Coronary artery (tissue), 2 donors: ENCODE measurements around the gene TEAD1.

Experiments used
- DNase-seq: peaks from one replicate; pipeline ENCODE4 v3.0.0-alpha.2; 2017; ENCODE audit warnings: low spot score
- H3K27ac ChIP-seq, 2 donors: fragments of 200-600 bp; sonication (generic); one replicate each; pipeline ENCODE4 v1.5.1; 2016 to 2019
- H3K4me3 ChIP-seq: fragments of 200-600 bp; sonication (generic); 2 replicates; pipeline ENCODE4 v1.5.1; 2016; ENCODE audit warnings: mild to moderate bottlenecking, moderate library complexity
- CTCF ChIP-seq: fragments of 200-600 bp; sonication (generic); IDR thresholded peaks from one replicate; pipeline ENCODE4 v1.5.1; 2019; ENCODE audit warnings: antibody characterized with exemption

TEAD1 gene

GRCh38 chr11:12884751-12885318 is 210.6 kb downstream of the TEAD1 start:
- DNase-seq = no peak
- H3K27ac ChIP-seq = no peak overlapping the region
- no peak for TF ChIP-seq CTCF

GRCh38 chr11:12885717-12886239 is 211.6 kb downstream of the TEAD1 start:
- TF ChIP-seq CTCF = no peak
- no peak for DNase-seq
- Histone ChIP-seq H3K27ac (no peak overlapping the region), H3K4me3 (no peak overlapping the region)

More at GRCh38 chr11:12884751-12885318, 210.6 kb downstream of the TEAD1 start:
- no peak overlapping the region for H3K4me3 ChIP-seq

- Histone ChIP-seq H3K4me3 (no peak overlapping the region), H3K27ac (no peak overlapping the region)
- no peak for TF ChIP-seq CTCF
- no peak for DNase-seq
Measured at GRCh38 chr11:12886508-12886907, 212.3 kb downstream of the TEAD1 start.

- DNase-seq = peak; percentile 87
- no peak overlapping the region for H3K4me3 ChIP-seq
- H3K27ac ChIP-seq = peak overlapping the region; percentile 79 to 91
- peak; percentile 59 for TF ChIP-seq CTCF
Measured at GRCh38 chr11:12888525-12889158, 214.4 kb downstream of the TEAD1 start.

- no peak for TF ChIP-seq CTCF
- peak; percentile 86 for DNase-seq
- Histone ChIP-seq H3K4me3 (peak overlapping the region; percentile 54), H3K27ac (peak overlapping the region; percentile 79 to 91)
Measured at GRCh38 chr11:12889243-12889642, 215.0 kb downstream of the TEAD1 start.

GRCh38 chr11:12890476-12890875 is 216.3 kb downstream of the TEAD1 start:
- no peak for TF ChIP-seq CTCF
- Histone ChIP-seq H3K4me3 (no peak overlapping the region), H3K27ac (peak overlapping the region; percentile 79 to 91)
- DNase-seq = no peak
